CD4-positive, alpha-beta memory T cell (primary cell): Measurements from ENCODE around the gene HOTAIR. TPM values are rescaled to one million over a fixed set of nuclear protein-coding genes. Genes with fewer than 3 reads are reported as not detected.

Experiments
- CTCF ChIA-PET: fragments of 350-600 bp; sonication (Branson Sonifier 250); formaldehyde crosslinking; loops from one replicate; lab custom pipeline; 2021; ENCODE audit warnings: inconsistent platforms; ENCODE audit not compliant: partially characterized antibody; lab: Charles Lee
- POLR2A ChIA-PET: fragments of 350-600 bp; sonication (Branson Sonifier 250); formaldehyde crosslinking; loops from one replicate; lab custom pipeline; 2021; ENCODE audit not compliant: partially characterized antibody; lab: Charles Lee
- DNase-seq, 5 donors: peaks; one replicate each; pipeline versions ENCODE4 v3.0.0 to v3.0.0-alpha.2; 2020 to 2022; ENCODE audit warnings: mixed read lengths in 1 of 5
- H3K27ac ChIP-seq: one replicate; pipeline ENCODE4 v1.7.0; 2013; ENCODE audit warnings: low read depth, low read length
- H3K27me3 ChIP-seq: 2 replicates; pipeline ENCODE4 v1.7.0; 2013; ENCODE audit warnings: mild to moderate bottlenecking, low read length, moderate library complexity; ENCODE audit not compliant: insufficient read depth
- H3K36me3 ChIP-seq: 2 replicates; pipeline ENCODE4 v1.7.0; 2013; ENCODE audit warnings: mild to moderate bottlenecking, low read length, moderate library complexity; ENCODE audit not compliant: insufficient read depth
- H3K4me1 ChIP-seq: 2 replicates; pipeline ENCODE4 v1.7.0; 2013; ENCODE audit warnings: mild to moderate bottlenecking, low read length, moderate library complexity; ENCODE audit not compliant: insufficient read depth
- H3K4me3 ChIP-seq, 2 donors: one replicate each; pipeline ENCODE4 v1.7.0; 2013; ENCODE audit warnings: low read length in 2 of 2, mild to moderate bottlenecking in 1 of 2
- H3K9me3 ChIP-seq, 2 donors: one replicate each; pipeline ENCODE4 v1.7.0; 2013; ENCODE audit warnings: low read length in 2 of 2, control low read depth in 1 of 2; ENCODE audit not compliant: control insufficient read depth in 1 of 2
- H3K27ac Mint-ChIP-seq, 7 donors: one replicate each; pipeline ENCODE4 v1.8.0; 2020 to 2021; ENCODE audit warnings: mixed read lengths in 7 of 7, mild to moderate bottlenecking in 6 of 7, inconsistent platforms in 3 of 7, moderate library complexity in 3 of 7
- H3K27me3 Mint-ChIP-seq, 2 donors: one replicate each; pipeline ENCODE4 v1.8.0; 2020 to 2021; ENCODE audit warnings: mixed read lengths in 2 of 2
- H3K36me3 Mint-ChIP-seq, 2 donors: one replicate each; pipeline ENCODE4 v1.8.0; 2020 to 2021; ENCODE audit warnings: mixed read lengths in 2 of 2, inconsistent platforms in 1 of 2, mild to moderate bottlenecking in 1 of 2
- H3K4me1 Mint-ChIP-seq, 4 donors: one replicate each; pipeline ENCODE4 v1.8.0; 2020 to 2021; ENCODE audit warnings: mixed read lengths in 4 of 4, mild to moderate bottlenecking in 1 of 4
- H3K4me3 Mint-ChIP-seq, 8 donors: one replicate each; pipeline ENCODE4 v1.8.0; 2020 to 2021; ENCODE audit warnings: mixed read lengths in 8 of 8, mild to moderate bottlenecking in 7 of 8, moderate library complexity in 6 of 8, inconsistent platforms in 3 of 8
- H3K9me3 Mint-ChIP-seq, 8 donors: one replicate each; pipeline ENCODE4 v1.8.0; 2020 to 2021; ENCODE audit warnings: mixed read lengths in 8 of 8, mild to moderate bottlenecking in 5 of 8, inconsistent platforms in 3 of 8, moderate library complexity in 1 of 8
- intact Hi-C: fragments of 100-400 bp; cut with micrococcal nuclease; formaldehyde crosslinking; loops from one replicate; pipeline ENCODE4 v1.15.1; 2023
- microRNA-seq: library from miRNA; unstranded; fragments of <30 nt; microRNA quantifications from one replicate; pipeline ENCODE4 v1.2.0, GENCODE V29; 2021; ENCODE audit warnings: borderline replicate concordance, borderline number of aligned reads, borderline microRNAs expressed, mixed read lengths
- polyA plus RNA-seq, 2 donors: library from polyadenylated mRNA; unstranded; fragments of 300-500 nt; fragmentation: Illumina TruSeq; gene quantifications; one replicate each; pipeline ENCODE4 v1.2.3, GENCODE V29; 2021
- total RNA-seq, 2 experiments: library from RNA; stranded (reverse); gene quantifications; one replicate each; pipeline ENCODE4 v1.2.3, GENCODE V29; 2021

HOTAIR gene
- total and polyA plus RNA-seq, 4 experiments from 2014 or later, result not detected

DNA sequence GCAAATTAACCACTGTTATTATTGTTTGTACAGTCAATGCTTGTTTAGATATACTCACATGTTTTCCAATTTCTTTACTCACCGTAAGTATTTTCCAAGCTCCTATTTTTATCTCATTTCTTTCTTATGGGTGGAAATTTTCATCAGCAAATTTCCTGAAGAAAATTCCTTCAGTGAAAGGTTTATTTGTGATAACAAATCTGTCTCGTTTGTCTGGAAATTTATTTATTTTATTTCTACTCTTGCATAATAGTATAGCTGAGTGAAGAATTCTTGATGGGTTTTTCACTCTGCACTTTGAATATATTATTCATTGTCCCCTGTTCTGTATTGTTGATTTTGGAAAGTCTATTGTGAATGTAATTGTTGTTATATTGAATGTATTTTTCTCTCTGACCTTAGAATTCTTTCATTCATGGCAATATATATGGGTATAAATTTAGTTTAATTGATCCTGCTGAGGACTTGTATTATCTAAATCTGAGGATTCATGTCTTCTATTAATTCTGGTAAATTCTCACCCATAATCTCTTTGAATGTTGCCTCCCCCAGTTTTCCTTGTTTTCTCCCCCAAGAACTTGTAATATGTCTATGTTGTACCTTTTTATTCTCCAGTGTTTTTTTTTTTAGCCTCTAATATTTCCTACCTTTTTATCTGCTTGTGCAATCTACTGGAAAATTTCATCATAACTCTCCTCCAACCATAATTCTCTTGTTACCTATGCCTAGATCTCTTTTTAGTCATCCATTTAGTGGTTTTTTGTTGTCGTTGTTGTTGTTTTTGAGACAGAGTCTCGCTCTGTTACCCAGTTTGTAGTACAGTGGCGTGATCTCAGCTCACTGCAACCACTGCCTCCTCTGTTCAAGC is 57.7 kb downstream of the HOTAIR start:
- H3K36me3 Mint-ChIP-seq, result no peaks in the 10 kb centered on the region
- no peak for DNase-seq
- H3K9me3 ChIP-seq, result no peaks in the 10 kb centered on the region
- no peaks in the 10 kb centered on the region for H3K9me3 Mint-ChIP-seq
- H3K36me3 ChIP-seq, result no peaks in the 10 kb centered on the region
- no peak overlapping the region for H3K4me3 Mint-ChIP-seq
- no peak overlapping the region for H3K27ac ChIP-seq
- no peaks in the 10 kb centered on the region for H3K4me1 Mint-ChIP-seq
- POLR2A ChIA-PET, result no interaction called here
- no peak overlapping the region for H3K27ac Mint-ChIP-seq
- no peak overlapping the region for H3K4me3 ChIP-seq
- H3K27me3 Mint-ChIP-seq, result peaks cover 33 to 42% of the 10 kb centered on the region in 2 donors
- peaks cover 7% of the 10 kb centered on the region for H3K27me3 ChIP-seq
- intact Hi-C loops, result no loop called here
- H3K4me1 ChIP-seq, result no peaks in the 10 kb centered on the region
- CTCF ChIA-PET, result no interaction called here

Small RNA genes within 50 kb of the gene (microRNA-seq; reads per million reads assigned to microRNA genes)
- not detected for gene MIR196A2

Other genes with a start within 250 kb of the HOTAIR start
- gene CALCOCO1, start 247.5 kb downstream of the HOTAIR start, total RNA-seq, result 100 to 1,000 TPM; 177 to 178 TPM
- gene CALCOCO1, start 247.5 kb downstream of the HOTAIR start, polyA plus RNA-seq, result 10 to 100 TPM; 77.3 to 88.3 TPM
- gene CISTR, start 223.0 kb downstream of the HOTAIR start, total RNA-seq, result not detected
- not detected for gene CISTR, start 223.0 kb downstream of the HOTAIR start, polyA plus RNA-seq
- gene HOXC13, start 36.1 kb downstream of the HOTAIR start, total RNA-seq, result not detected
- not detected for gene HOXC13, start 36.1 kb downstream of the HOTAIR start, polyA plus RNA-seq
- not detected for gene HOXC12, start 20.1 kb downstream of the HOTAIR start, total RNA-seq
- gene HOXC12, start 20.1 kb downstream of the HOTAIR start, polyA plus RNA-seq, result not detected
- gene HOXC11, start 1.8 kb downstream of the HOTAIR start, total RNA-seq, result not detected
- gene HOXC11, start 1.8 kb downstream of the HOTAIR start, polyA plus RNA-seq, result not detected
- not detected for gene HOXC10, start 10.2 kb upstream of the HOTAIR start, total RNA-seq
- gene HOXC10, start 10.2 kb upstream of the HOTAIR start, polyA plus RNA-seq, result not detected
- not detected for gene HOXC9, start 25.2 kb upstream of the HOTAIR start, total RNA-seq
- not detected for gene HOXC9, start 25.2 kb upstream of the HOTAIR start, polyA plus RNA-seq
- not detected for gene HOXC8, start 34.0 kb upstream of the HOTAIR start, total RNA-seq
- not detected for gene HOXC8, start 34.0 kb upstream of the HOTAIR start, polyA plus RNA-seq
- not detected for gene HOXC6, start 53.5 kb upstream of the HOTAIR start, total RNA-seq
- gene HOXC6, start 53.5 kb upstream of the HOTAIR start, polyA plus RNA-seq, result not detected
- gene HOXC5, start 58.1 kb upstream of the HOTAIR start, total RNA-seq, result not detected
- gene HOXC5, start 58.1 kb upstream of the HOTAIR start, polyA plus RNA-seq, result not detected
- gene HOXC4, start 78.9 kb upstream of the HOTAIR start, total RNA-seq, result not detected
- not detected for gene HOXC4, start 78.9 kb upstream of the HOTAIR start, polyA plus RNA-seq
- 10 to 100 TPM; 27.2 to 30.7 TPM for gene SMUG1, start 214.0 kb upstream of the HOTAIR start, total RNA-seq
- 10 to 100 TPM; 24.6 to 38.2 TPM for gene SMUG1, start 214.0 kb upstream of the HOTAIR start, polyA plus RNA-seq